Smooth muscle cell (in vitro differentiated cells): ENCODE measurements around the gene GSS. TPM values are rescaled to one million over a fixed set of nuclear protein-coding genes. Genes with fewer than 3 reads are reported as not detected.

Experiments used
- DNase-seq: peaks from one replicate; lab custom pipeline; 2025; ENCODE audit not compliant: unreplicated experiment; lab: John Stamatoyannopoulos, UW
- H2AFZ ChIP-seq: fragments of 200-600 bp; sonication (generic); 2 replicates; pipeline ENCODE4 v1.6.0; 2016; ENCODE audit warnings: antibody characterized with exemption, low read depth, mild to moderate bottlenecking
- H3F3A ChIP-seq: fragments of 200-600 bp; sonication (generic); 2 replicates; pipeline ENCODE4 v1.6.0; 2017; ENCODE audit warnings: antibody characterized with exemption, low read depth
- H3K27ac ChIP-seq: fragments of 200-600 bp; sonication (generic); 2 replicates; pipeline ENCODE4 v1.5.1; 2016; ENCODE audit warnings: low read depth, mild to moderate bottlenecking
- H3K27me3 ChIP-seq: fragments of 200-600 bp; sonication (generic); 2 replicates; pipeline ENCODE4 v1.6.1; 2016; ENCODE audit warnings: low read depth, mild to moderate bottlenecking
- H3K36me3 ChIP-seq: fragments of 200-600 bp; sonication (generic); 2 replicates; pipeline ENCODE4 v1.5.1; 2016; ENCODE audit warnings: low read depth
- H3K4me1 ChIP-seq: fragments of 200-600 bp; sonication (generic); 2 replicates; pipeline ENCODE4 v1.5.1; 2016; ENCODE audit warnings: low read depth
- H3K4me2 ChIP-seq: fragments of 200-600 bp; sonication (generic); 2 replicates; pipeline ENCODE4 v1.6.0; 2016; ENCODE audit warnings: mild to moderate bottlenecking
- H3K4me3 ChIP-seq: fragments of 200-600 bp; sonication (generic); 2 replicates; pipeline ENCODE4 v1.5.1; 2016; ENCODE audit warnings: mild to moderate bottlenecking
- H3K79me2 ChIP-seq: fragments of 200-600 bp; sonication (generic); 2 replicates; pipeline ENCODE4 v1.6.0; 2016; ENCODE audit warnings: low read depth, mild to moderate bottlenecking
- H3K9ac ChIP-seq: fragments of 200-600 bp; sonication (generic); 2 replicates; pipeline ENCODE4 v1.6.0; 2016; ENCODE audit warnings: low read depth
- H3K9me3 ChIP-seq: fragments of 200-600 bp; sonication (generic); replicated peaks from 2 replicates; pipeline ENCODE4 v1.5.1; 2016; ENCODE audit warnings: low read depth
- H4K20me1 ChIP-seq: fragments of 200-600 bp; sonication (generic); 2 replicates; pipeline ENCODE4 v1.6.0; 2016; ENCODE audit warnings: low read depth
- CTCF ChIP-seq: fragments of 200-600 bp; sonication (generic); IDR thresholded peaks from 2 replicates; pipeline ENCODE4 v1.5.1; 2017; ENCODE audit warnings: borderline replicate concordance, mild to moderate bottlenecking, antibody characterized with exemption; ENCODE audit not compliant: insufficient read depth, poor library complexity, severe bottlenecking
- WGBS: methylation state at CpG from one replicate; pipeline ENCODE4 v1.1.7; 2016; ENCODE audit warnings: low lambda C conversion rate; 5-methylcytosine and 5-hydroxymethylcytosine counted together
- polyA plus RNA-seq: library from polyadenylated mRNA; unstranded; fragments of >200 nt; fragmentation: Nextera tagmentation; extraction: Ambion mirVana; gene quantifications from 2 replicates; pipeline ENCODE4 v1.2.1, GENCODE V29; 2016
- total RNA-seq: library from RNA; depleted of rRNA; stranded (reverse); fragments of >200 nt; gene quantifications from 2 replicates; pipeline ENCODE4 v1.2.3, GENCODE V29; 2014

GSS gene
- total and polyA plus RNA-seq, 2 experiments from 2014 or later = 48.4 to 71.6 TPM

- H3K79me2 ChIP-seq = no peaks in the 10 kb centered on the region
- no peak overlapping the region for H2AFZ ChIP-seq
- no peak overlapping the region for H3K4me3 ChIP-seq
- no peak overlapping the region for H3K4me2 ChIP-seq
- H3K27me3 ChIP-seq = no peaks in the 10 kb centered on the region
- no peaks in the 10 kb centered on the region for H4K20me1 ChIP-seq
- H3K4me1 ChIP-seq = no peaks in the 10 kb centered on the region
- no peak for TF ChIP-seq CTCF
- WGBS = 94% methylated on average over 1 of the region's 1 CpG
- H3K36me3 ChIP-seq = no peaks in the 10 kb centered on the region
- no peaks in the 10 kb centered on the region for H3F3A ChIP-seq
- no peak for DNase-seq
- H3K27ac ChIP-seq = no peak overlapping the region
- H3K9me3 ChIP-seq = no peaks in the 10 kb centered on the region
- no peak overlapping the region for H3K9ac ChIP-seq
These were observed 29.0 kb downstream of the GSS start for GRCh38 chr20:34926581-34926980.

GRCh38 chr20:34925981-34926380 lies 29.6 kb downstream of the GSS start:
- DNase-seq = no peak
- no peak for TF ChIP-seq CTCF
- no peaks in the 10 kb centered on the region for H3K36me3 ChIP-seq
- no peaks in the 10 kb centered on the region for H3F3A ChIP-seq
- H3K9ac ChIP-seq = no peak overlapping the region
- H3K9me3 ChIP-seq = no peaks in the 10 kb centered on the region
- WGBS = 89% methylated on average over 1 of the region's 1 CpG
- no peak overlapping the region for H3K4me3 ChIP-seq
- no peak overlapping the region for H3K4me2 ChIP-seq
- H4K20me1 ChIP-seq = no peaks in the 10 kb centered on the region
- no peaks in the 10 kb centered on the region for H3K79me2 ChIP-seq
- no peak overlapping the region for H3K27ac ChIP-seq
- no peaks in the 10 kb centered on the region for H3K4me1 ChIP-seq
- H2AFZ ChIP-seq = no peak overlapping the region
- H3K27me3 ChIP-seq = no peaks in the 10 kb centered on the region

- whole genome bisulfite sequencing = 97% methylated on average over 3 of the region's 3 CpGs
- H3K36me3 ChIP-seq = no peaks in the 10 kb centered on the region
- H3K27me3 ChIP-seq = no peaks in the 10 kb centered on the region
- H3K27ac ChIP-seq = no peak overlapping the region
- no peaks in the 10 kb centered on the region for H3K4me1 ChIP-seq
- no peak overlapping the region for H3K4me2 ChIP-seq
- H4K20me1 ChIP-seq = no peaks in the 10 kb centered on the region
- DNase-seq = no peak
- no peak for TF ChIP-seq CTCF
- H3K9me3 ChIP-seq = no peaks in the 10 kb centered on the region
- no peak overlapping the region for H3K4me3 ChIP-seq
- no peaks in the 10 kb centered on the region for H3F3A ChIP-seq
- H3K79me2 ChIP-seq = no peaks in the 10 kb centered on the region
- H2AFZ ChIP-seq = no peak overlapping the region
- H3K9ac ChIP-seq = no peak overlapping the region
These were observed 30.3 kb downstream of the GSS start for GRCh38 chr20:34925341-34925740.

- no peaks in the 10 kb centered on the region for H3K4me1 ChIP-seq
- H3K4me2 ChIP-seq = no peak overlapping the region
- H3K36me3 ChIP-seq = no peaks in the 10 kb centered on the region
- H3K79me2 ChIP-seq = no peaks in the 10 kb centered on the region
- no peak for DNase-seq
- no peak for TF ChIP-seq CTCF
- H2AFZ ChIP-seq = no peak overlapping the region
- H3K9ac ChIP-seq = no peak overlapping the region
- H3K4me3 ChIP-seq = no peak overlapping the region
- H3F3A ChIP-seq = no peaks in the 10 kb centered on the region
- no peaks in the 10 kb centered on the region for H3K27me3 ChIP-seq
- WGBS = 96% methylated on average over 2 of the region's 2 CpGs
- no peaks in the 10 kb centered on the region for H4K20me1 ChIP-seq
- no peaks in the 10 kb centered on the region for H3K9me3 ChIP-seq
- H3K27ac ChIP-seq = peak overlapping the region; percentile 65
These were observed 32.2 kb downstream of the GSS start for GRCh38 chr20:34923414-34923813.
